Astrocyte (in vitro differentiated cells and primary cell): ENCODE results near the gene SYCN. TPM values are rescaled to one million over a fixed set of nuclear protein-coding genes. Genes with fewer than 3 reads are reported as not detected.
A peak's percentile ranks its signal among the peaks of the same experiment; 100 is the strongest.

Experiments used
- DNase-seq: peaks from one replicate; pipeline ENCODE4 v3.0.0-alpha.2; 2010; ENCODE audit warnings: low read depth
- FAIRE-seq: peaks from 2 replicates; lab custom pipeline; 2011; peaks lifted over from hg19 to GRCh38; lab: Jason Lieb, UNC
- H2AFZ ChIP-seq: 2 replicates; pipeline ENCODE4 v1.6.0; 2012; ENCODE audit warnings: low read depth, low read length, inconsistent platforms
- H3K27ac ChIP-seq: 2 replicates; pipeline ENCODE4 v1.5.1; 2011; ENCODE audit warnings: low read depth, low read length, inconsistent platforms
- H3K27me3 ChIP-seq: 2 replicates; pipeline ENCODE4 v1.6.0; 2011; ENCODE audit warnings: low read length, inconsistent platforms; ENCODE audit not compliant: insufficient read depth
- H3K36me3 ChIP-seq: 2 replicates; pipeline ENCODE4 v1.5.1; 2011; ENCODE audit warnings: low read length, inconsistent platforms; ENCODE audit not compliant: insufficient read depth
- H3K4me1 ChIP-seq: 2 replicates; pipeline ENCODE4 v1.5.1; 2011; ENCODE audit warnings: low read length, inconsistent platforms; ENCODE audit not compliant: insufficient read depth
- H3K4me2 ChIP-seq: 2 replicates; pipeline ENCODE4 v1.6.0; 2012; ENCODE audit warnings: low read length, inconsistent platforms
- H3K4me3 ChIP-seq: 2 replicates; pipeline ENCODE4 v1.5.1; 2011; ENCODE audit warnings: low read depth, mild to moderate bottlenecking, low read length, inconsistent platforms; ENCODE audit not compliant: insufficient read depth
- H3K79me2 ChIP-seq: 2 replicates; pipeline ENCODE4 v1.6.0; 2012; ENCODE audit warnings: mild to moderate bottlenecking, low read length, inconsistent platforms; ENCODE audit not compliant: insufficient read depth
- H3K9ac ChIP-seq: 2 replicates; pipeline ENCODE4 v1.6.0; 2012; ENCODE audit warnings: mild to moderate bottlenecking, low read length, inconsistent platforms
- H3K9me3 ChIP-seq: 2 replicates; pipeline ENCODE4 v1.5.1; 2012; ENCODE audit warnings: low read depth, mild to moderate bottlenecking, low read length, inconsistent platforms; ENCODE audit not compliant: insufficient read depth
- H4K20me1 ChIP-seq: 2 replicates; pipeline ENCODE4 v1.6.0; 2012; ENCODE audit warnings: low read length, inconsistent platforms; ENCODE audit not compliant: insufficient read depth
- H3K27ac Mint-ChIP-seq: one replicate; pipeline ENCODE4 v1.8.0; 2021; ENCODE audit warnings: mild to moderate bottlenecking, mixed read lengths; ENCODE audit not compliant: unreplicated experiment
- H3K27me3 Mint-ChIP-seq: one replicate; pipeline ENCODE4 v1.8.0; 2021; ENCODE audit warnings: low read depth, mixed read lengths; ENCODE audit not compliant: unreplicated experiment
- H3K36me3 Mint-ChIP-seq: one replicate; pipeline ENCODE4 v1.8.0; 2021; ENCODE audit warnings: low read depth, mixed read lengths; ENCODE audit not compliant: unreplicated experiment
- H3K4me1 Mint-ChIP-seq: one replicate; pipeline ENCODE4 v1.8.0; 2021; ENCODE audit warnings: low read depth, mixed read lengths; ENCODE audit not compliant: unreplicated experiment
- H3K4me3 Mint-ChIP-seq: one replicate; pipeline ENCODE4 v1.8.0; 2021; ENCODE audit warnings: mild to moderate bottlenecking, moderate library complexity, mixed read lengths; ENCODE audit not compliant: unreplicated experiment
- H3K9me3 Mint-ChIP-seq: one replicate; pipeline ENCODE4 v1.8.0; 2021; ENCODE audit warnings: mild to moderate bottlenecking, mixed read lengths; ENCODE audit not compliant: unreplicated experiment
- EZH2 ChIP-seq: IDR thresholded peaks from 2 replicates; pipeline ENCODE4 v1.6.1; 2012; ENCODE audit warnings: mild to moderate bottlenecking, low read length, inconsistent platforms; ENCODE audit not compliant: insufficient read depth
- total RNA-seq: library from RNA; stranded (reverse); gene quantifications from 2 replicates; pipeline ENCODE4 v1.2.1, GENCODE V29; 2021
- TF ChIP-seq, protein P1 (sequence below): IDR thresholded peaks from 2 replicates; pipeline ENCODE4 v1.5.1; 2011; ENCODE audit warnings: low read depth, mild to moderate bottlenecking, inconsistent platforms, low read length, moderate library complexity; ENCODE audit not compliant: insufficient read depth

The SYCN gene
- total RNA-seq, 1 donor from 2014 or later, result not detected

DNA sequence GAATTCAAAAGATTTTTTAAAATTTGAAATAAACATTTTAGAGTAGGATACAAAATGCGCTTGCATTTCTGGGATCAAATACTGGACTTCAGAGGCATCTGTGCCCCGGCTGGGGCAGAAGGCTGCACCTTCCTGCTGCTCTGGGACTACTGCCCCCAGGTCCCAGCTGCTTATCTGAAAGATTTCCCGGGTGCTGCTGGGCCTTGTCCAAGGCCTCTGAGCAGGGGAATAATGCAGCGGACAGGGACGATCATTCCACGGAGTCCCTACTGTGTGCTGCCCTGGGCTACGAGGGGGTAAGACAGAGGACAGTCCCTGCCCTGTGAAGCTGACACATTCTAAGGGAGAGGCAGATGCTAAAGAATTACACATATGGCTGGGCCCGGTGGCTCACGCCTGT is 40.4 kb downstream of the SYCN start:
- Histone ChIP-seq H3K4me1 (no peaks in the 10 kb centered on the region), H3K79me2 (peaks cover 62% of the 10 kb centered on the region), H2AFZ (no peak overlapping the region), H3K9me3 (no peaks in the 10 kb centered on the region), H3K27me3 (no peaks in the 10 kb centered on the region), H3K27ac (no peak overlapping the region), H3K4me2 (no peak overlapping the region), H3K9ac (no peak overlapping the region), H3K4me3 (no peak overlapping the region), H3K36me3 (no peaks in the 10 kb centered on the region), H4K20me1 (peaks cover 84% of the 10 kb centered on the region)
- peaks cover 8% of the 10 kb centered on the region for H3K4me1 Mint-ChIP-seq
- peaks cover 5% of the 10 kb centered on the region for H3K36me3 Mint-ChIP-seq
- FAIRE-seq, result no peak
- H3K9me3 Mint-ChIP-seq, result no peaks in the 10 kb centered on the region
- H3K27me3 Mint-ChIP-seq, result no peaks in the 10 kb centered on the region
- H3K27ac Mint-ChIP-seq, result no peak overlapping the region
- no peak for DNase-seq
- TF ChIP-seq, protein P1, sequence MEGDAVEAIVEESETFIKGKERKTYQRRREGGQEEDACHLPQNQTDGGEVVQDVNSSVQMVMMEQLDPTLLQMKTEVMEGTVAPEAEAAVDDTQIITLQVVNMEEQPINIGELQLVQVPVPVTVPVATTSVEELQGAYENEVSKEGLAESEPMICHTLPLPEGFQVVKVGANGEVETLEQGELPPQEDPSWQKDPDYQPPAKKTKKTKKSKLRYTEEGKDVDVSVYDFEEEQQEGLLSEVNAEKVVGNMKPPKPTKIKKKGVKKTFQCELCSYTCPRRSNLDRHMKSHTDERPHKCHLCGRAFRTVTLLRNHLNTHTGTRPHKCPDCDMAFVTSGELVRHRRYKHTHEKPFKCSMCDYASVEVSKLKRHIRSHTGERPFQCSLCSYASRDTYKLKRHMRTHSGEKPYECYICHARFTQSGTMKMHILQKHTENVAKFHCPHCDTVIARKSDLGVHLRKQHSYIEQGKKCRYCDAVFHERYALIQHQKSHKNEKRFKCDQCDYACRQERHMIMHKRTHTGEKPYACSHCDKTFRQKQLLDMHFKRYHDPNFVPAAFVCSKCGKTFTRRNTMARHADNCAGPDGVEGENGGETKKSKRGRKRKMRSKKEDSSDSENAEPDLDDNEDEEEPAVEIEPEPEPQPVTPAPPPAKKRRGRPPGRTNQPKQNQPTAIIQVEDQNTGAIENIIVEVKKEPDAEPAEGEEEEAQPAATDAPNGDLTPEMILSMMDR, result no peak
- no peak for TF ChIP-seq EZH2
- no peak overlapping the region for H3K4me3 Mint-ChIP-seq

GRCh38 chr19:39162441-39163043 is 41.5 kb downstream of the SYCN start:
- DNase-seq, result no peak
- Histone ChIP-seq H3K27me3 (no peaks in the 10 kb centered on the region), H3K9ac (no peak overlapping the region), H3K4me1 (peaks cover 6% of the 10 kb centered on the region), H3K79me2 (peaks cover 73% of the 10 kb centered on the region), H3K27ac (no peak overlapping the region), H4K20me1 (peaks cover 84% of the 10 kb centered on the region), H3K4me2 (no peak overlapping the region), H3K9me3 (no peaks in the 10 kb centered on the region), H2AFZ (no peak overlapping the region), H3K36me3 (no peaks in the 10 kb centered on the region), H3K4me3 (no peak overlapping the region)
- FAIRE-seq, result no peak
- H3K4me1 Mint-ChIP-seq, result peaks cover 19% of the 10 kb centered on the region
- no peak overlapping the region for H3K4me3 Mint-ChIP-seq
- peaks cover 8% of the 10 kb centered on the region for H3K36me3 Mint-ChIP-seq
- no peaks in the 10 kb centered on the region for H3K9me3 Mint-ChIP-seq
- H3K27ac Mint-ChIP-seq, result peak overlapping the region; percentile 47
- TF ChIP-seq, protein P1, result no peak
- no peak for TF ChIP-seq EZH2
- H3K27me3 Mint-ChIP-seq, result no peaks in the 10 kb centered on the region

- no peaks in the 10 kb centered on the region for H3K36me3 ChIP-seq
- Mint-ChIP-seq H3K4me3 (no peak overlapping the region), H3K9me3 (no peaks in the 10 kb centered on the region), H3K36me3 (peaks cover 8% of the 10 kb centered on the region), H3K27me3 (no peaks in the 10 kb centered on the region), H3K4me1 (peaks cover 26% of the 10 kb centered on the region), H3K27ac (no peak overlapping the region)
- H3K4me3 ChIP-seq, result no peak overlapping the region
- peaks cover 82% of the 10 kb centered on the region for H4K20me1 ChIP-seq
- peaks cover 76% of the 10 kb centered on the region for H3K79me2 ChIP-seq
- no peaks in the 10 kb centered on the region for H3K27me3 ChIP-seq
- no peak overlapping the region for H3K4me2 ChIP-seq
- TF ChIP-seq, protein P1, result no peak
- TF ChIP-seq EZH2, result no peak
- H3K9ac ChIP-seq, result no peak overlapping the region
- H2AFZ ChIP-seq, result no peak overlapping the region
- peaks cover 17% of the 10 kb centered on the region for H3K4me1 ChIP-seq
- FAIRE-seq, result no peak
- no peaks in the 10 kb centered on the region for H3K9me3 ChIP-seq
- DNase-seq, result peak; percentile 24
- H3K27ac ChIP-seq, result no peak overlapping the region
Observed at GRCh38 chr19:39160889-39161672, 43.0 kb downstream of the SYCN start.
